ENCODE results near the gene LPP.

The LPP gene

GRCh38 chr3:188672840-188673239 is 518.9 kb downstream of the LPP start:
- DNase-seq (ENCODE audit: low read depth in 3 of 3): no peak

- DNase-seq (ENCODE audit: low read depth in 3 of 3): no peak
Measured at GRCh38 chr3:188673646-188674186, 519.8 kb downstream of the LPP start.

GRCh38 chr3:188674595-188674994 is 520.6 kb downstream of the LPP start:
- no peak for DNase-seq (ENCODE audit: low read depth in 3 of 3)

DNA sequence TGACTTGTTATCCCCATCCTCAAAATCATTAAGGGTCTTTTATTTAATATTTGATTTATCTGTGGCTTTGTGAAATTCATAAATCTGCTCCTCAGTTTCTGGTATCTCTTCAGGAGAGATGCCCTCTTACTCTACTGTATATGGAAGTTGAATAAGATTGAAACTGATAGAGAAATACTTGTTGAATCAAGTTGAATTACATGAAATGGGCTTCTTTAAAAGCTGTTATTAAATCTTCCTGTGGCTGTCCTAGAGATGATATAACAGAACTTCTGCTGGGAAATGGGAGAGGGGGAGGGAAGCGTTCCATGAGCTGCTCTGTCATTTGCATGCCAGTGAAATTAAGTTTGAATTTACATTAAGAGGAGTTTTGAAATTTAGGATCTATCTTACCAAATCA is 523.4 kb downstream of the LPP start:
- DNase-seq (ENCODE audit: low read depth in 3 of 3): no peak

GRCh38 chr3:188680189-188680588 is 526.2 kb downstream of the LPP start:
- DNase-seq (ENCODE audit: low read depth in 3 of 3): no peak

- DNase-seq (ENCODE audit: low read depth in 3 of 3): no peak
Measured at GRCh38 chr3:188680605-188681004, 526.6 kb downstream of the LPP start.

GRCh38 chr3:188682316-188682715 is 528.4 kb downstream of the LPP start:
- no peak for DNase-seq (ENCODE audit: low read depth in 3 of 3)

DNA sequence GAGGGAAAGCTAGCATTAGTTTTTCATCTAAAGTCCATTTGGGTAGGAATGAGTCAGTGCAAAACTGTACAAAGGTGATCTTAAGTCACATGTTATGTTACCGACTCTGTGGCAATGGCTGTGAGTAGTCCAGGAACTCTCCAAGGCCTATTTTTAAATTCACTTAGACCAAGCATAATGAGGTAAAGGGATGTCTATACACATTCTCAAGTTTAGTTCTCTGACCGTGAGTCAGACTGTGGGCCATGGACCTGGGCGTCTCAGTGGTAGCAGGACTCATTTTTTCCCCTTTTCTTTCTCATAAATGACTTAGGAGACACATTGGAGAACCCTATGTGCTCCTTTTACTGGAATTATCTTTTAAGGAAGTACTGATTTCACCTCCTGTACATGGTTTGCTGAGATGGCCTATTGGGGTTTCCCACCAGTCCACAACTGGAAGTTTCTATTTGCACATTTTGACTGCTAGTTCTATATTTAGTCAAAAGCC is 529.1 kb downstream of the LPP start:
- peak in 2 of 3 experiments; percentile 9 to 44 for DNase-seq (ENCODE audit: low read depth in 3 of 3)

- no peak for DNase-seq (ENCODE audit: low read depth in 3 of 3)
Measured at GRCh38 chr3:188684276-188684675, 530.3 kb downstream of the LPP start.

GRCh38 chr3:188685789-188686188 is 531.8 kb downstream of the LPP start:
- no peak for DNase-seq (ENCODE audit: low read depth in 3 of 3)

GRCh38 chr3:188686324-188686723 is 532.4 kb downstream of the LPP start:
- no peak for DNase-seq (ENCODE audit: low read depth in 3 of 3)

DNA sequence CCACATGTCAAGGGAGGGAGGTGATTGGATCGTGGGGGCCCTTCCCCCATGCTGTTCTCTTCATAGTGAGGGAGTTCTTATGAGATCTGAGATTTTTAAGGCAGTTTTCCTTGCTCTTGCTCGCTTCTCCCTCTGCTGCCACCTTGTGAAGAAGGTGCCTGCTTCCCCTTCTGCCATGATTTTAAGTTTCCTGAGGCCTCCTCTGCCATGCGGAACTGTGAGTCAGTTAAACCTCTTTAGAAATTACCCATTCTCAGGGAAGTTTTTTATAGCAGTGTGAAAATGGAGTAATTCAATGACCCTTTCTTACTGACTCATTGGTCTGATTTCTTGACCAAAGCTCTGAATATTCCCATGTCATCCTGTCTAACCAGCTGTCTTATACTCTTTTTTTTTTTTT is 533.4 kb downstream of the LPP start:
- no peak for DNase-seq (ENCODE audit: low read depth in 3 of 3)

- no peak for DNase-seq (ENCODE audit: low read depth in 3 of 3)
Measured at GRCh38 chr3:188689101-188689574, 535.2 kb downstream of the LPP start.

GRCh38 chr3:188690064-188690463 is 536.1 kb downstream of the LPP start:
- no peak for DNase-seq (ENCODE audit: low read depth in 3 of 3)

DNA sequence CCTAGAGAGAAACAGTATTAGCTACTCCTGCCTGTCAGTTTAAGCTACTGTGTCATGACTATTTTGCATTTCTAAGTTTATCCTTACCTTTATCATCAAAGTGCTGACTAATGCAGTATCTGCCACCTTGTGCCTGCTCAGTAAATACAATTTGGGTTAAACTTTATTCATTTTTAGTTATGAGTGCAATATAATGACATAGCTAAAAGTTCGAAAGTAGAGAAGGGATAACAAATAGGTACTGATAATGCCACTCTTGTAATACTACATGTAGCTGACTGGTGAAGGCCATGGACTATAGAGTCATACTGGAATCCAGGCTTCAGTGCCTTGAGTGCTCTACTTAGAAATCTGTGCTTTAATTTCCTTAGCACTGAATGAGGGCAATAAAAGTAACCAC is 537.0 kb downstream of the LPP start:
- no peak for DNase-seq (ENCODE audit: low read depth in 3 of 3)

DNA sequence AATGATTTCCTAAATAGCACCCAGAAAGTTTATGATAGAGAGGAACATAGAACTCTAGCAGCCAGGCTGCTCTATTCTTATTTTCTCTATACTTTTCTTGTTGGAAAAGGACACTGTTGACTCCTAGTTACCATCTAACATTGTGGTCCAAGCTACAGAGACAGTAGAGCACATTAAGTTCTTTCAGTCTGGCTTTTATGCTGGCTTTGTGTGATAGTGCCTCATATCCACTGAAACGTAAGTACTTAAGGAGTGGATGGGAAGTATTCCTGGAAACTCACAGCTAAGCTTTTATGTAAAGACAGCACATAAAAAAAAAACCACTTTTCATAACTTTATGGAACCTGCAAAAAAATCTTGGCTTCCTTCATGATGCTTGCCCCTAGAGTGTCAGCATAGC is 537.7 kb downstream of the LPP start:
- no peak for DNase-seq (ENCODE audit: low read depth in 3 of 3)

GRCh38 chr3:188692700-188693099 is 538.7 kb downstream of the LPP start:
- DNase-seq (ENCODE audit: low read depth in 3 of 3): no peak

GRCh38 chr3:188693435-188693834 is 539.5 kb downstream of the LPP start:
- no peak for DNase-seq (ENCODE audit: low read depth in 3 of 3)

DNA sequence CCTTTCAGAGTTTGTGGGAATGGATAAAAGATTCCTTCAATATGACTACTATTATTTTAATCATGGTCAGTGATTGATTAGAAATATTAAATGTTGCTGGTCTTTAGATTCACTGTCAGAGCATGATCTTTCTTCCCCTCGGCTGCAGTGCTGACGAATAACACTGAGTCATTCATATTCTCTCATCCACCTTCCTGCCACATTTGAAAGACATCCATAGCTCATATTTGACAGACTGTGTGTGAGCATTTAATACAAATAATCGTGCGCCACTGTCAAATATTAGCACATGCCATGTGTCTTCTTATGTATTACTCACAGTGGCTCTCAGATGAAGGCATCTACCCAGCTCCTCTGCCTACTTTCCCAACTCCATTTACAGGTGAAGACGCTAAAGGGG is 541.3 kb downstream of the LPP start:
- DNase-seq (ENCODE audit: low read depth in 3 of 3): no peak

DNA sequence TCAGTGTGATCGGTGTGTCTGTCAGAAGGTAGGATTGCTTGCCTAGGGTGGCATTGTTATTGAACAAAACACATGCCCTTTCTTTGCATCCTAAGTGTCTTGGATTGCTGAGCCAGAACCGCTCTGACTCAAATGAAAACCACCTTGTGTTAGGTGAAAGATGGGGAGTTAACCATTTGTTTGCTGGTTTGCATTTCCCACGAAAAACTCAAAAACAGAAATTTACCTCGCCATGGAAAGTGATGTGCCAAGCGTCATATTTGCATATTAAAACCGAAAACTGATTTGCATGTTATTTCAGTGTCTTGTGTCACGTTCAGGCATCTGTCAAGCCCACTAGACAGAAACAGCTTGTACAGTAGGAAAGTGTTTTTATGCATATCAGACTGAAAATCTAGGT is 543.2 kb downstream of the LPP start:
- peak in 2 of 3 experiments; percentile 3 to 11 for DNase-seq (ENCODE audit: low read depth in 3 of 3)

GRCh38 chr3:188698436-188698835 is 544.5 kb downstream of the LPP start:
- DNase-seq (ENCODE audit: low read depth in 3 of 3): no peak

GRCh38 chr3:188700501-188700900 is 546.5 kb downstream of the LPP start:
- peak in 2 of 3 experiments; percentile 7 to 9 for DNase-seq (ENCODE audit: low read depth in 3 of 3)

DNA sequence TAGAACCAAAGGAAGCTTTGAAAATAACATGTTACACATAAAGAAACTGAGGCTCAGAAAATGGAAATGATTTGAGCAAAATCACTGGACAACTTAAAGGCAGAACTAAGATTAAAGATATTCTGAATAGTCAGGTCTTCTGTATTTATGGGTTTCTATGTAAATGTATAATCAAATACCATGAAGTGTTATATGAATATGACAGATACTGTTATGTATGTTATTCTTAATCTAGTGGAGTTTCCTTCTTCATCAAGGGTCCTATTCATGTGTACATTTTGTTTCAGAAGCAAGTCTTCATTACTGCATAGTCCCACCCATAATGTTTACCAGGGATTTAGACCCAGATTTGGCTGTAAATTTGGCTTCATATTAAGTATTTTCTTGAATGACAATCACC is 547.0 kb downstream of the LPP start:
- DNase-seq (ENCODE audit: low read depth in 3 of 3): no peak

GRCh38 chr3:188701485-188701969 is 547.6 kb downstream of the LPP start:
- no peak for DNase-seq (ENCODE audit: low read depth in 3 of 3)

Data from stimulated activated CD4-positive, alpha-beta T cell treated with anti-CD3 and anti-CD28 coated beads, TNF-alpha, amount 100 ng/mL, for 24 hours (primary cell).